Measurements from ENCODE around the gene CGB3. TPM values are rescaled to one million over a fixed set of nuclear protein-coding genes. Genes with fewer than 3 reads are reported as not detected.

The CGB3 gene
- total RNA-seq, 1 experiment from 2014 or later = not detected

GRCh38 chr19:48992581-48993174 lies 31.5 kb downstream of the CGB3 start:
- Histone ChIP-seq H3K4me3 (replicated peaks in 1 of 2; ENCODE audit: low read depth in 1 of 2, low read length in 2 of 2) (peak overlapping the region; percentile 75 to 77), H4K20me1 (ENCODE audit: insufficient read depth) (peaks cover 8% of the 10 kb centered on the region; the same call in 1 of the 2 replicates), H3K36me3 (ENCODE audit: control insufficient read depth in 1 of 2, insufficient read depth in 2 of 2, low read length in 2 of 2) (peaks cover 5 to 8% of the 10 kb centered on the region in 2 experiments; a peak in 1 of 4 replicates), H3K4me2 (ENCODE audit: low read length) (peak overlapping the region; percentile 92), H3K79me2 (ENCODE audit: insufficient read depth, low read length) (peaks cover 66% of the 10 kb centered on the region), H3K9me2 (ENCODE audit: insufficient read depth) (no peaks in the 10 kb centered on the region), H3K9ac (ENCODE audit: low read length) (peak overlapping the region; percentile 97), H2AFZ (ENCODE audit: low read depth, low read length, poor library complexity, severe bottlenecking) (no peak overlapping the region), H3K9me3 (ENCODE audit: control insufficient read depth in 1 of 2, insufficient read depth in 1 of 2, low read depth in 1 of 2, low read length in 2 of 2) (no peaks in the 10 kb centered on the region), H3K4me1 (ENCODE audit: control insufficient read depth in 1 of 2, insufficient read depth in 2 of 2, low read length in 2 of 2) (peaks cover 13 to 29% of the 10 kb centered on the region in 2 experiments), H3K27me3 (ENCODE audit: insufficient read depth, low read length) (no peaks in the 10 kb centered on the region), H3K27ac (ENCODE audit: low read depth, low read length) (peak overlapping the region; percentile 75)
- no peak for TF ChIP-seq REST (IDR thresholded peaks at IDR 0.05; ENCODE audit: low read depth)
- TF ChIP-seq CTCF (IDR thresholded peaks at IDR 0.05 in 2 of 3, conservative IDR thresholded peaks at IDR 0.05 in 1 of 3; ENCODE audit: borderline replicate concordance in 1 of 3, insufficient read depth in 1 of 3, low read depth in 2 of 3, low read length in 2 of 3) = no peak
- TF ChIP-seq SRF (IDR thresholded peaks at IDR 0.05; ENCODE audit: low read depth) = no peak
- no peak for TF ChIP-seq CEBPB (IDR thresholded peaks at IDR 0.05; ENCODE audit: low read depth)
- TF ChIP-seq RAD21 (IDR thresholded peaks at IDR 0.05; ENCODE audit: low read depth) = no peak
- no peak for TF ChIP-seq CBX3 (IDR thresholded peaks at IDR 0.05; ENCODE audit: low read depth)
- TF ChIP-seq ZNF274 (IDR thresholded peaks at IDR 0.05; ENCODE audit: low read depth, low read length) = no peak
- TF ChIP-seq EZH2 (IDR thresholded peaks at IDR 0.05) = no peak
- no peak for TF ChIP-seq MAX (IDR thresholded peaks at IDR 0.05)
- no peak for TF ChIP-seq TCF7L2 (IDR thresholded peaks at IDR 0.05; ENCODE audit: borderline replicate concordance, extremely low read depth, insufficient read depth, insufficient read length)
- no peak for TF ChIP-seq FOSL1 (IDR thresholded peaks at IDR 0.05; ENCODE audit: low read depth)
- no peak for TF ChIP-seq ELF1 (IDR thresholded peaks at IDR 0.05; ENCODE audit: borderline replicate concordance, low read depth)
- no peak for TF ChIP-seq ZFX (IDR thresholded peaks at IDR 0.05)
- no peak for TF ChIP-seq POLR2AphosphoS5 (IDR thresholded peaks at IDR 0.05; ENCODE audit: low read depth, low read length)
- ChIA-PET RAD21 (ENCODE audit: low non-redundant PET in 1 of 2, low total read pairs in 2 of 2, uncharacterized antibody in 2 of 2, unreplicated experiment in 2 of 2) (interaction anchor here in 1 of 2 experiments (0.8 to 1.0 kb wide), 2 partner anchors 72 to 197 kb away, joined by 3 read pairs; partner anchors contain the start of gene NTF4), CTCF (interaction anchor here (0.6 to 2.5 kb wide), 27 partner anchors 9 to 210 kb away, joined by 3 to 44 read pairs (median 5); partner anchors contain the start of genes BCAT2, CGB2, CGB7 and LHB), POLR2A (interaction anchor here (0.9 to 3.1 kb wide), 18 partner anchors 9 to 684 kb away, joined by 3 to 17 read pairs (median 6); partner anchors contain the start of genes CGB7, DHDH, FTL and RPL18)
- ATAC-seq (peak; percentile 2; the same call in 1 of the 2 replicates), DNase-seq (ENCODE audit: low read depth, low spot score) (no peak)
- BruUV-seq (replicated peaks) = TSS peak; percentile 75
- intact Hi-C loops (cut with micrococcal nuclease) = no loop called here

All from HCT116 (cell line).